ENCODE data around the gene STUB1. TPM values are rescaled to one million over a fixed set of nuclear protein-coding genes. Genes with fewer than 3 reads are reported as not detected.

STUB1 gene
- total and polyA plus RNA-seq, 4 donors: 32.4 to 74.4 (median 50.2) TPM

GRCh38 chr16:646679-647172 lies 33.5 kb upstream of the STUB1 start:
- Histone ChIP-seq H3K9me3 (ENCODE audit: control insufficient read depth in 4 of 4, low read length in 3 of 4) (no peaks in the 10 kb centered on the region), H3K27ac (ENCODE audit: low read depth in 1 of 2, low read length in 2 of 2) (peak overlapping the region; percentile 86 to 89), H3K4me3 (ENCODE audit: low read depth in 1 of 3, low read length in 3 of 3) (peak overlapping the region in 1 of 3 donors; percentile 69), H3K9ac (ENCODE audit: low read depth in 1 of 2, low read length in 2 of 2) (peak overlapping the region in 1 of 2 donors; percentile 62), H3K27me3 (ENCODE audit: control insufficient read depth in 4 of 4, insufficient read depth in 4 of 4, low read length in 3 of 4) (no peaks in the 10 kb centered on the region), H3K36me3 (ENCODE audit: control insufficient read depth in 4 of 4, insufficient read depth in 3 of 4, low read depth in 1 of 4, low read length in 3 of 4) (peaks cover 0 to 1% (median 0%) of the 10 kb centered on the region in 4 donors), H3K4me1 (ENCODE audit: control insufficient read depth in 4 of 4, insufficient read depth in 4 of 4, low read length in 3 of 4) (peaks cover 20 to 77% (median 56%) of the 10 kb centered on the region in 4 donors)
- DNase-seq (ENCODE audit: low spot score): no peak
- TF ChIP-seq SP1 (IDR thresholded peaks at IDR 0.05) (no peak), FOXA1 (IDR thresholded peaks at IDR 0.05) (no peak)
- 38% methylated on average over 22 of the region's 22 CpGs for WGBS

GRCh38 chr16:647173-647902 lies 32.9 kb upstream of the STUB1 start:
- H3K36me3 ChIP-seq (ENCODE audit: control insufficient read depth in 4 of 4, insufficient read depth in 3 of 4, low read depth in 1 of 4, low read length in 3 of 4): no peaks in the 10 kb centered on the region
- TF ChIP-seq HNF4A (conservative IDR thresholded peaks at IDR 0.05) (peak in 1 of 2 donors; percentile 55), RXRA (IDR thresholded peaks at IDR 0.05) (peak in 1 of 2 donors; percentile 59), NR2F2 (IDR thresholded peaks at IDR 0.05) (no peak), TAF1 (conservative IDR thresholded peaks at IDR 0.05) (no peak)
- H3K9ac ChIP-seq (ENCODE audit: low read depth in 1 of 2, low read length in 2 of 2): no peak overlapping the region
- H3K4me3 ChIP-seq (ENCODE audit: low read depth in 1 of 3, low read length in 3 of 3): peak overlapping the region in 1 of 3 donors; percentile 69
- WGBS: 33% methylated on average over 25 of the region's 25 CpGs
- no peak for DNase-seq (ENCODE audit: low spot score)
- peaks cover 20 to 77% (median 55%) of the 10 kb centered on the region in 4 donors for H3K4me1 ChIP-seq (ENCODE audit: control insufficient read depth in 4 of 4, insufficient read depth in 4 of 4, low read length in 3 of 4)
- no peaks in the 10 kb centered on the region for H3K9me3 ChIP-seq (ENCODE audit: control insufficient read depth in 4 of 4, low read length in 3 of 4)
- no peaks in the 10 kb centered on the region for H3K27me3 ChIP-seq (ENCODE audit: control insufficient read depth in 4 of 4, insufficient read depth in 4 of 4, low read length in 3 of 4)
- H3K27ac ChIP-seq (ENCODE audit: low read depth in 1 of 2, low read length in 2 of 2): peak overlapping the region; percentile 86 to 89

- WGBS: 18% methylated on average over 24 of the region's 24 CpGs
- H3K9ac ChIP-seq (ENCODE audit: low read depth in 1 of 2, low read length in 2 of 2): peak overlapping the region; percentile 63 to 80
- peak overlapping the region; percentile 69 to 75 (median 75) for H3K4me3 ChIP-seq (ENCODE audit: low read depth in 1 of 3, low read length in 3 of 3)
- no peaks in the 10 kb centered on the region for H3K36me3 ChIP-seq (ENCODE audit: control insufficient read depth in 4 of 4, insufficient read depth in 3 of 4, low read depth in 1 of 4, low read length in 3 of 4)
- peak overlapping the region; percentile 86 to 89 for H3K27ac ChIP-seq (ENCODE audit: low read depth in 1 of 2, low read length in 2 of 2)
- H3K27me3 ChIP-seq (ENCODE audit: control insufficient read depth in 4 of 4, insufficient read depth in 4 of 4, low read length in 3 of 4): no peaks in the 10 kb centered on the region
- peaks cover 20 to 68% (median 49%) of the 10 kb centered on the region in 4 donors for H3K4me1 ChIP-seq (ENCODE audit: control insufficient read depth in 4 of 4, insufficient read depth in 4 of 4, low read length in 3 of 4)
- H3K9me3 ChIP-seq (ENCODE audit: control insufficient read depth in 4 of 4, low read length in 3 of 4): no peaks in the 10 kb centered on the region
- peak; percentile 83 for TF ChIP-seq YY1 (IDR thresholded peaks at IDR 0.05)
- peak; percentile 62 for TF ChIP-seq HNF4G (IDR thresholded peaks at IDR 0.05)
- TF ChIP-seq TAF1 (conservative IDR thresholded peaks at IDR 0.05): no peak
- TF ChIP-seq HNF4A (conservative IDR thresholded peaks at IDR 0.05): peak; percentile 91 to 94
- peak; percentile 63 for TF ChIP-seq REST (IDR thresholded peaks at IDR 0.05)
- peak in 1 of 2 donors; percentile 55 for TF ChIP-seq GABPA (IDR thresholded peaks at IDR 0.05 in 1 of 2, conservative IDR thresholded peaks at IDR 0.05 in 1 of 2)
- TF ChIP-seq MAX (IDR thresholded peaks at IDR 0.05): no peak
- TF ChIP-seq EGR1 (IDR thresholded peaks at IDR 0.05; ENCODE audit: low read depth in 2 of 2): no peak
- peak; percentile 93 for TF ChIP-seq SP1 (IDR thresholded peaks at IDR 0.05)
- no peak for TF ChIP-seq ZBTB33 (IDR thresholded peaks at IDR 0.05)
- TF ChIP-seq RXRA (IDR thresholded peaks at IDR 0.05): peak; percentile 93 to 95
- TF ChIP-seq RAD21 (IDR thresholded peaks at IDR 0.05): peak in 1 of 2 donors; percentile 63
- peak in 1 of 2 donors; percentile 70 for TF ChIP-seq JUND (IDR thresholded peaks at IDR 0.05)
- peak; percentile 58 for TF ChIP-seq CTCF (IDR thresholded peaks at IDR 0.05; ENCODE audit: low read depth, low read length, missing input control)
- TF ChIP-seq NR2F2 (IDR thresholded peaks at IDR 0.05): no peak
- TF ChIP-seq ATF3 (IDR thresholded peaks at IDR 0.05): no peak
- TF ChIP-seq FOXA2 (IDR thresholded peaks at IDR 0.05): no peak
- no peak for TF ChIP-seq FOXA1 (IDR thresholded peaks at IDR 0.05)
- no peak for DNase-seq (ENCODE audit: low spot score)
These were observed 32.0 kb upstream of the STUB1 start for GRCh38 chr16:648071-648780.

All from liver (tissue), 9 donors.